ENCODE measurements around the gene BEND6.

GRCh38 chr6:57033228-57033627 lies 78.3 kb downstream of the BEND6 start:
- TF ChIP-seq GATA2 (IDR thresholded peaks at IDR 0.05; ENCODE audit: low read depth, low read length) (no peak), GATA3 (IDR thresholded peaks at IDR 0.05; ENCODE audit: low read depth, low read length) (no peak)
